Naive thymus-derived CD8-positive, alpha-beta T cell (primary cell): Measurements from ENCODE around the gene ABHD17C. TPM values are rescaled to one million over a fixed set of nuclear protein-coding genes. Genes with fewer than 3 reads are reported as not detected.
"Not testable (repeated sequence)": the region's sequence is repeated elsewhere in the genome, so short reads cannot be mapped to it uniquely, and the experiment has no call there.

Source experiments
- ATAC-seq, 2 donors: fragments of 150-1000 bp; cut with Tn5 transposase in 1 of 2; sonication (Bioruptor Pico), chemical (Tn5 transposase) in 1 of 2; 1 replicate in 1 of 2; 2 replicates in 1 of 2; pipeline ENCODE4 v1.10.0; 2021; ENCODE audit warnings: mild to moderate bottlenecking in 2 of 2, moderate library complexity in 2 of 2
- POLR2A ChIA-PET: fragments of 350-600 bp; sonication (Branson Sonifier 250); formaldehyde crosslinking; loops from one replicate; lab custom pipeline; 2021; ENCODE audit warnings: antibody characterized with exemption; lab: Charles Lee
- DNase-seq, 10 donors: peaks; one replicate each; pipeline versions ENCODE4 v3.0.0 to v3.0.0-alpha.2; 2020 to 2022
- H3K27ac Mint-ChIP-seq, 10 donors: one replicate each; pipeline ENCODE4 v1.8.0; 2020 to 2022; ENCODE audit warnings: mild to moderate bottlenecking in 10 of 10, mixed read lengths in 10 of 10, moderate library complexity in 4 of 10, inconsistent platforms in 1 of 10
- H3K27me3 Mint-ChIP-seq, 5 donors: one replicate each; pipeline ENCODE4 v1.8.0; 2021 to 2022; ENCODE audit warnings: mixed read lengths in 5 of 5
- H3K36me3 Mint-ChIP-seq, 3 donors: one replicate each; pipeline ENCODE4 v1.8.0; 2020 to 2022; ENCODE audit warnings: mixed read lengths in 3 of 3, mild to moderate bottlenecking in 2 of 3, inconsistent platforms in 1 of 3
- H3K4me1 Mint-ChIP-seq, 4 donors: one replicate each; pipeline ENCODE4 v1.8.0; 2021 to 2022; ENCODE audit warnings: mixed read lengths in 4 of 4
- H3K4me3 Mint-ChIP-seq, 10 donors: one replicate each; pipeline ENCODE4 v1.8.0; 2020 to 2022; ENCODE audit warnings: mild to moderate bottlenecking in 10 of 10, mixed read lengths in 10 of 10, moderate library complexity in 6 of 10, inconsistent platforms in 1 of 10
- H3K9me3 Mint-ChIP-seq, 9 donors: one replicate each; pipeline ENCODE4 v1.8.0; 2020 to 2022; ENCODE audit warnings: mixed read lengths in 9 of 9, mild to moderate bottlenecking in 3 of 9, inconsistent platforms in 1 of 9, moderate library complexity in 1 of 9
- polyA plus RNA-seq, 3 donors: library from polyadenylated mRNA; unstranded; fragments of 300-500 nt; fragmentation: Illumina TruSeq; gene quantifications; one replicate each; pipeline ENCODE4 v1.2.3, GENCODE V29; 2021
- total RNA-seq, 8 experiments: library from RNA in 2 of 8; stranded (reverse) in 2 of 8; gene quantifications; one replicate each; pipeline ENCODE4 v1.2.3 and lab custom pipeline; 2021 to 2026

ABHD17C gene
- total RNA-seq = 1 to 10 TPM; 1.8 to 2.5 TPM
- polyA plus RNA-seq = 1 to 10 TPM in 1 of 3 donors, under 1 TPM in 2; 0.08 to 2.4 (median 0.91) TPM
- total RNA-seq (lab: John Stamatoyannopoulos, UW) = 0 to 5.0 (median 2.0) reads per million in 6 experiments

- ATAC-seq (peak; percentile 53 to 81), DNase-seq (peak in 7 of 10 donors; percentile 4 to 33 (median 21))
- H3K27ac Mint-ChIP-seq = peak within 1 kb of the TSS; percentile 15 to 92 (median 87)
- H3K27me3 Mint-ChIP-seq = peaks cover 3 to 20% (median 6%) of the 10 kb centered on the region in 5 donors
- H3K9me3 Mint-ChIP-seq = no peaks in the 10 kb centered on the region
- H3K4me3 Mint-ChIP-seq = peak within 1 kb of the TSS; percentile 87 to 97 (median 94)
- POLR2A ChIA-PET = interaction anchor here (0.7 kb wide), 1 partner anchor 306 kb away, joined by 3 read pairs; the partner anchor contains the start of gene TLNRD1
- H3K36me3 Mint-ChIP-seq = peaks cover 0 to 4% (median 0%) of the 10 kb centered on the region in 3 donors
- H3K4me1 Mint-ChIP-seq = peaks cover 7 to 26% (median 22%) of the 10 kb centered on the region in 4 donors
Measured at GRCh38 chr15:80695099-80695910, at the start of gene ABHD17C. Gene ABHD17C, plus strand, starts transcription at chr15:80695310. Its CDS starts 120 bp downstream, at chr15:80695430.

- H3K4me3 Mint-ChIP-seq = no peak overlapping the region
- DNase-seq (no peak), ATAC-seq (no peak)
- H3K9me3 Mint-ChIP-seq = peaks cover 0 to 22% (median 9%) of the 10 kb centered on the region in 9 donors
- H3K27ac Mint-ChIP-seq = no peak overlapping the region
- POLR2A ChIA-PET = no interaction called here
- H3K4me1 Mint-ChIP-seq = no peaks in the 10 kb centered on the region
- peaks cover 0 to 18% (median 7%) of the 10 kb centered on the region in 5 donors for H3K27me3 Mint-ChIP-seq
- H3K36me3 Mint-ChIP-seq = no peaks in the 10 kb centered on the region
Measured at GRCh38 chr15:80645494-80646065, 49.5 kb upstream of the ABHD17C start.

GRCh38 chr15:80647424-80647823 is 47.7 kb upstream of the ABHD17C start:
- POLR2A ChIA-PET, H3K4me1 Mint-ChIP-seq, H3K4me3 Mint-ChIP-seq, DNase-seq, ATAC-seq, H3K27ac Mint-ChIP-seq, H3K36me3 Mint-ChIP-seq: not testable (repeated sequence)
- H3K27me3 Mint-ChIP-seq = peaks cover 0 to 19% (median 3%) of the 10 kb centered on the region in 5 donors
- peaks cover 2 to 36% (median 10%) of the 10 kb centered on the region in 9 donors for H3K9me3 Mint-ChIP-seq

- Mint-ChIP-seq H3K27ac (no peak overlapping the region), H3K9me3 (peaks cover 0 to 32% (median 10%) of the 10 kb centered on the region in 9 donors), H3K36me3 (peaks cover 0 to 16% (median 0%) of the 10 kb centered on the region in 3 donors), H3K27me3 (peaks cover 4 to 24% (median 14%) of the 10 kb centered on the region in 5 donors), H3K4me1 (no peaks in the 10 kb centered on the region), H3K4me3 (no peak overlapping the region)
- ATAC-seq (no peak), DNase-seq (no peak)
- POLR2A ChIA-PET = no interaction called here
Measured at GRCh38 chr15:80654299-80654698, 40.8 kb upstream of the ABHD17C start.

GRCh38 chr15:80659375-80659774 is 35.7 kb upstream of the ABHD17C start:
- H3K36me3 Mint-ChIP-seq = peaks cover 0 to 9% (median 0%) of the 10 kb centered on the region in 3 donors
- peaks cover 0 to 11% (median 0%) of the 10 kb centered on the region in 9 donors for H3K9me3 Mint-ChIP-seq
- no peaks in the 10 kb centered on the region for H3K4me1 Mint-ChIP-seq
- H3K27ac Mint-ChIP-seq = no peak overlapping the region
- no peak overlapping the region for H3K4me3 Mint-ChIP-seq
- POLR2A ChIA-PET = no interaction called here
- ATAC-seq (no peak), DNase-seq (no peak)
- H3K27me3 Mint-ChIP-seq = peaks cover 6 to 37% (median 20%) of the 10 kb centered on the region in 5 donors

GRCh38 chr15:80660119-80660518 is 35.0 kb upstream of the ABHD17C start:
- Mint-ChIP-seq H3K4me3 (no peak overlapping the region), H3K27ac (no peak overlapping the region), H3K36me3 (peaks cover 0 to 9% (median 0%) of the 10 kb centered on the region in 3 donors), H3K27me3 (peaks cover 3 to 37% (median 21%) of the 10 kb centered on the region in 5 donors), H3K4me1 (no peaks in the 10 kb centered on the region), H3K9me3 (peaks cover 0 to 11% (median 0%) of the 10 kb centered on the region in 9 donors)
- DNase-seq = no peak
- no peak for ATAC-seq
- POLR2A ChIA-PET = no interaction called here

GRCh38 chr15:80662129-80662528 is 33.0 kb upstream of the ABHD17C start:
- Mint-ChIP-seq H3K4me1 (no peaks in the 10 kb centered on the region), H3K27me3 (peaks cover 5 to 47% (median 27%) of the 10 kb centered on the region in 5 donors), H3K36me3 (peaks cover 0 to 2% (median 0%) of the 10 kb centered on the region in 3 donors), H3K27ac (no peak overlapping the region), H3K4me3 (no peak overlapping the region), H3K9me3 (peaks cover 0 to 2% (median 0%) of the 10 kb centered on the region in 9 donors)
- POLR2A ChIA-PET = no interaction called here
- ATAC-seq = no peak
- no peak for DNase-seq

GRCh38 chr15:80662757-80663553 is 32.2 kb upstream of the ABHD17C start:
- DNase-seq (no peak), ATAC-seq (no peak)
- Mint-ChIP-seq H3K27ac (no peak overlapping the region), H3K9me3 (no peaks in the 10 kb centered on the region), H3K4me1 (no peaks in the 10 kb centered on the region), H3K4me3 (no peak overlapping the region), H3K27me3 (peaks cover 5 to 47% (median 27%) of the 10 kb centered on the region in 5 donors), H3K36me3 (no peaks in the 10 kb centered on the region)
- POLR2A ChIA-PET = no interaction called here

- Mint-ChIP-seq H3K27me3 (peaks cover 5 to 48% (median 20%) of the 10 kb centered on the region in 5 donors), H3K4me1 (no peaks in the 10 kb centered on the region), H3K9me3 (no peaks in the 10 kb centered on the region), H3K27ac (peak overlapping the region in 1 of 10 donors; percentile 15), H3K36me3 (no peaks in the 10 kb centered on the region), H3K4me3 (no peak overlapping the region)
- POLR2A ChIA-PET = no interaction called here
- no peak for DNase-seq
- no peak for ATAC-seq
Measured at GRCh38 chr15:80665151-80665550, 30.0 kb upstream of the ABHD17C start.

GRCh38 chr15:80667936-80668335 is 27.2 kb upstream of the ABHD17C start:
- DNase-seq = no peak
- H3K9me3 Mint-ChIP-seq = no peaks in the 10 kb centered on the region
- POLR2A ChIA-PET = no interaction called here
- ATAC-seq = no peak
- no peaks in the 10 kb centered on the region for H3K36me3 Mint-ChIP-seq
- H3K4me3 Mint-ChIP-seq = no peak overlapping the region
- H3K27ac Mint-ChIP-seq = no peak overlapping the region
- peaks cover 4 to 48% (median 18%) of the 10 kb centered on the region in 5 donors for H3K27me3 Mint-ChIP-seq
- H3K4me1 Mint-ChIP-seq = no peaks in the 10 kb centered on the region

- no peak for ATAC-seq
- no peaks in the 10 kb centered on the region for H3K36me3 Mint-ChIP-seq
- POLR2A ChIA-PET = no interaction called here
- no peak overlapping the region for H3K27ac Mint-ChIP-seq
- H3K27me3 Mint-ChIP-seq = peaks cover 5 to 44% (median 18%) of the 10 kb centered on the region in 5 donors
- DNase-seq = no peak
- H3K4me3 Mint-ChIP-seq = no peak overlapping the region
- H3K4me1 Mint-ChIP-seq = no peaks in the 10 kb centered on the region
- no peaks in the 10 kb centered on the region for H3K9me3 Mint-ChIP-seq
Measured at GRCh38 chr15:80668546-80669236, 26.4 kb upstream of the ABHD17C start.
